Measurements from ENCODE around the gene SAMD14. TPM values are rescaled to one million over a fixed set of nuclear protein-coding genes. Genes with fewer than 3 reads are reported as not detected.

The SAMD14 gene
- polyA plus RNA-seq, 2 of the 4 experiments (the other 2 are of a cell fraction) = 0.12 to 0.75 TPM

DNA sequence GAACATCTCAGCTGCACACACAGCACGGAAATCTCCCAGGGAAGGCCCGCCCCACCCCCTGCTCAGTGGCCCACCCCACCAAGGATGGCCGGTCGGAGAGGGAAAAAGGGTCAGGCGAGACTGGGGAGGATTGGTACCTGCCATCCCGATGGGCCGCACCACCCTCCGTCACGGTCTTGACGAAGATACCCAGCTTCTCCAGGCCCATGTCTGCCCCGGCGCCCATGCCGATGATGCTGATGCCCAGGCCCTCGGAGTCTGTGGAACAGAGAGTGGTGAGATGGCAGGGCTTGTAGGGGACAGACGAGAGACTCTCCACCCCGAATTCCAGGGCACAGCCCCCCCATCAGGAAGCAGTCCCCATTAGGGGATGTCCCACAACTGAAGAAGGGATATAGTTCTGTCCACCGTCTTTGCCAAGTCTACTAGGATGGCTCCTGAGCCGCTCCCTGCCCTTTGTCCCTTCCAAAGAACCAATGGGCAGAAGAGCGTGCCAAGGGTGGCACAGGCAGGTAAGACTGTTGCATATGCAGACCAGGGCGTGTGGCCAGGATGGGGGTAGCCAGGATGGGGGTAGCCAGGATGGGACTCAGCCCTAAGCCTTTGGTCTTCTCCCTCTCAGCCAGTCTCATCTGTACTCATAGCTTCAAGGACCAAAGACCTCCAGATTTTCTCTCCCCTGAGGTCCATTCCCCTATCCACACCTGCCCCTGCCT, 13.7 kb upstream of the SAMD14 start:
- DNase-seq (ENCODE audit: low read depth in 1 of 2, low spot score in 1 of 2) = no peak
- POLR2A ChIA-PET = no interaction called here

DNA sequence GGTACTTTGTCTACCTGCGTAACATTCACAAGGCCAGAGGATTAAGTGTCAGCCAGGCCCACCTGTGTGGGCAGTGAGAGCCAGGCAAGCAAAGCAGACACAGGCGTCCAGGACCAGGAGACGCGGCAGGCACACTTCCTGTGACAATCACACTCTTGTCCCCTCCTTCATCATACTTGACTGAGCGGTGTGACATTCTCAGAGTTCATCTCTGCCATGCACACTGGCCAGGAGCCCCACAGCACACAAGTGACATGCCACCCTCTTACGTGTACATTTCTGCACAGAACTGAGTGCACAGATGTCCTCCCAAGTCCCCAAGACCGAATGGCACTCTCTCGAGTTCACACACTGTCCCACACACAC, 11.8 kb upstream of the SAMD14 start:
- no peak overlapping the region for H3K4me2 ChIP-seq
- H3K4me1 ChIP-seq = peaks cover 22% of the 10 kb centered on the region
- POLR2A ChIA-PET = no interaction called here
- H3K4me3 ChIP-seq = no peak overlapping the region
- CTCF ChIA-PET = interaction anchor here (2.0 to 60.2 kb wide), 7 partner anchors 7 to 37 kb away, joined by 7 to 1356 read pairs (median 96); partner anchors contain the start of genes PDK2, PPP1R9B, SAMD14 and SGCA
- TF ChIP-seq ZNF302 (CRISPR knock-in tag; IDR thresholded peaks at IDR 0.05) = no peak
- no peak for TF ChIP-seq MAFK (IDR thresholded peaks at IDR 0.05; ENCODE audit: partially characterized antibody)
- TF ChIP-seq CBX2 (IDR thresholded peaks at IDR 0.05; ENCODE audit: borderline replicate concordance, low read depth) = no peak
- no peak for TF ChIP-seq ZC3H11A (IDR thresholded peaks at IDR 0.05)
- TF ChIP-seq EP300 (IDR thresholded peaks at IDR 0.05) = no peak
- H3K9me3 ChIP-seq = no peaks in the 10 kb centered on the region
- H3K27ac ChIP-seq = no peak overlapping the region
- no peak for DNase-seq (ENCODE audit: low read depth in 1 of 2, low spot score in 1 of 2)
- no peak for FAIRE-seq
- ATAC-seq = no peak
- 92% methylated on average over 8 of the region's 8 CpGs for WGBS (ENCODE audit: missing lambda C conversion rate)

More for the DNA sequence above, 13.7 kb upstream of the SAMD14 start:
- Histone ChIP-seq H3K27ac (no peak overlapping the region), H3K4me3 (no peak overlapping the region), H3K4me1 (peaks cover 41% of the 10 kb centered on the region), H3K9me3 (no peaks in the 10 kb centered on the region), H3K4me2 (no peak overlapping the region)
- ATAC-seq (no peak), FAIRE-seq (no peak)
- CTCF ChIA-PET = interaction anchor here (0.6 to 60.2 kb wide), 12 partner anchors 4 to 118 kb away, joined by 3 to 1356 read pairs (median 4); partner anchors contain the start of genes PDK2, PPP1R9B, SAMD14 and SGCA
- TF ChIP-seq, protein P1, sequence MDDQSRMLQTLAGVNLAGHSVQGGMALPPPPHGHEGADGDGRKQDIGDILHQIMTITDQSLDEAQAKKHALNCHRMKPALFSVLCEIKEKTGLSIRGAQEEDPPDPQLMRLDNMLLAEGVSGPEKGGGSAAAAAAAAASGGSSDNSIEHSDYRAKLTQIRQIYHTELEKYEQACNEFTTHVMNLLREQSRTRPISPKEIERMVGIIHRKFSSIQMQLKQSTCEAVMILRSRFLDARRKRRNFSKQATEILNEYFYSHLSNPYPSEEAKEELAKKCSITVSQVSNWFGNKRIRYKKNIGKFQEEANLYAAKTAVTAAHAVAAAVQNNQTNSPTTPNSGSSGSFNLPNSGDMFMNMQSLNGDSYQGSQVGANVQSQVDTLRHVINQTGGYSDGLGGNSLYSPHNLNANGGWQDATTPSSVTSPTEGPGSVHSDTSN (IDR thresholded peaks at IDR 0.05) = no peak
- TF ChIP-seq, protein P2, sequence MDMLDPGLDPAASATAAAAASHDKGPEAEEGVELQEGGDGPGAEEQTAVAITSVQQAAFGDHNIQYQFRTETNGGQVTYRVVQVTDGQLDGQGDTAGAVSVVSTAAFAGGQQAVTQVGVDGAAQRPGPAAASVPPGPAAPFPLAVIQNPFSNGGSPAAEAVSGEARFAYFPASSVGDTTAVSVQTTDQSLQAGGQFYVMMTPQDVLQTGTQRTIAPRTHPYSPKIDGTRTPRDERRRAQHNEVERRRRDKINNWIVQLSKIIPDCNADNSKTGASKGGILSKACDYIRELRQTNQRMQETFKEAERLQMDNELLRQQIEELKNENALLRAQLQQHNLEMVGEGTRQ (IDR thresholded peaks at IDR 0.05) = no peak
- TF ChIP-seq RAD21 (conservative IDR thresholded peaks at IDR 0.05 in 1 of 2, IDR thresholded peaks at IDR 0.05 in 1 of 2) = no peak
- TF ChIP-seq RCOR1 (IDR thresholded peaks at IDR 0.05; ENCODE audit: low read depth, low read length) = no peak
- no peak for TF ChIP-seq HEYL (CRISPR knock-in tag; IDR thresholded peaks at IDR 0.05)
- TF ChIP-seq HDAC2 (IDR thresholded peaks at IDR 0.05) = no peak
- WGBS (ENCODE audit: missing lambda C conversion rate) = 96% methylated on average over 17 of the region's 20 CpGs

DNA sequence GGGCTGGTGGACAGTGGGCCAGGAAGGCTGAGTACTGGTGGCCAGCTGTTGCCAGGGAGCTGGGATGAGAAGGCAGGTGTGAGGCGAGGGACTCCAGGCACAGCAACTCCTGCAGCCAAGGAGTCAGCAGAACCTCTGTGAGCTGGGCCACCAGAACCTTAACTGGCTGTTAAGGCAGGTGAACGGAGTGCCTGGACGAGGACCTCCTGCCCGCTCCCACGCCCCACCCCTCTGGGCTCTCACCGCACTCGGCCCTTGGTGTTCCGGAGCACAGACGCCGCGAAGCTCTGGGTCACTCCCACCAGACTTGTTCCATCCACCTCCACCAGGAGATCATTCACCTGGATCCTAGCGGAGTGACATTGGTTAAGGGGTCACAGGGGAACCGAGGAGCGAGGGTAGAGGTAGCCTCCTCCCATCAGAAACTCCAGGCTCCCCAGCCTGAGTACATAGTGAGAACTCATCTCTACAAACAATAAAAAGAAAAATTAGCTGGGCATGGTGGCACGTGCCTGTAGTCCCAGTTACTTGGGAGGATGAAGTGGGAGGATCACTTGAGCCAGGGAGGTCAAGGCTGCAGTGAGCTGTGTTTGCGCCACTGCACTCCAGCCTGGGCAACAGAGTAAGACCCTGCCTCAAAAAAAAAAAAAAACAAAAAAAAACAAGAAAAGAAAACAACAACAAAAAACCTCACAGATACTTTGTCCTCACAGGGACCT, 11.2 kb upstream of the SAMD14 start:
- Histone ChIP-seq H3K9me3 (no peaks in the 10 kb centered on the region), H3K4me1 (peaks cover 18% of the 10 kb centered on the region), H3K4me3 (no peak overlapping the region), H3K27ac (no peak overlapping the region), H3K4me2 (no peak overlapping the region)
- 94% methylated on average over 16 of the region's 16 CpGs for WGBS (ENCODE audit: missing lambda C conversion rate)
- POLR2A ChIA-PET = no interaction called here
- ATAC-seq = no peak
- CTCF ChIA-PET = interaction anchor here (0.6 to 60.2 kb wide), 14 partner anchors 8 to 255 kb away, joined by 3 to 1356 read pairs (median 18); partner anchors contain the start of genes COL1A1, PDK2, PPP1R9B and SAMD14
- DNase-seq (ENCODE audit: low read depth in 1 of 2, low spot score in 1 of 2) = no peak
- TF ChIP-seq CBX2 (IDR thresholded peaks at IDR 0.05; ENCODE audit: borderline replicate concordance, low read depth) (no peak), JUN (IDR thresholded peaks at IDR 0.05) (no peak)
- TF ChIP-seq, protein P3, sequence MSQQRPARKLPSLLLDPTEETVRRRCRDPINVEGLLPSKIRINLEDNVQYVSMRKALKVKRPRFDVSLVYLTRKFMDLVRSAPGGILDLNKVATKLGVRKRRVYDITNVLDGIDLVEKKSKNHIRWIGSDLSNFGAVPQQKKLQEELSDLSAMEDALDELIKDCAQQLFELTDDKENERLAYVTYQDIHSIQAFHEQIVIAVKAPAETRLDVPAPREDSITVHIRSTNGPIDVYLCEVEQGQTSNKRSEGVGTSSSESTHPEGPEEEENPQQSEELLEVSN (IDR thresholded peaks at IDR 0.05; ENCODE audit: borderline replicate concordance, low read depth) = no peak
- FAIRE-seq = no peak

Measured in A549 (cell line).